ENCODE results near the gene TP53. TPM values are rescaled to one million over a fixed set of nuclear protein-coding genes. Genes with fewer than 3 reads are reported as not detected.

The TP53 gene
- total RNA-seq, 1 experiment from 2014 or later, result 129 TPM

DNA sequence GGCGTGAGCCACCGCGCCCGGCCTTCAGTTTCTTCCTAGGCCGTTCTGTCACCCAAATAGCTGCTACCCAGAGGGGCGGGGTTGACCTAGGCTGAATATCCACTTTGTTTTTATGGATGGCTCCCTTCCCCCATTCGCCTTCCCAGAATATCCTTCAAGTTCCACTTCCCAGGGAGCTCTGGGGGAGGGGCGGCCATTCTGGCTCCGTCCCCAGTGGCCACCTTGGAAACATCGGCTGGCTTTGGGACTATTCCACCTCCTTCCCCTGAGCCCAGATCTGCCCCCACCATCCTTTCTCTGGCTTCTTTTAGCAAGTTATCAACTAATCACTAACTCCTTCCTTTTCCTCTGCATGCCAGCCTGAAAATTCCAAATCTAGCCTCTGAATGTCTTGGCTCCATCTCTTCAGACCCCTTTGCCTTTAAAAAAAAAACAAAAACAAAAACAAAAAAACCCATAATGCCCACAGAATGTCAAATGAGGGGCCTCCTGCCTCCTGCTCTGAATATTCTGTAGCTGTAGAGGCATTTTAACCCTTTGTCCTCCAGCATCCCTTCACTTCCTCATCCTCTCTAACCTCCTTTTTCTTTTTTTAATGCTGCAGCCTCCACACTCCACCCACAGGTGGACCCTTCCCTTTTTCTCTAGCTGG lies 30.2 kb downstream of the TP53 start:
- in situ Hi-C loops (cut with HindIII; ENCODE audit: low pct_unique_long_range_greater_than_20kb, low sequenced_read_pairs) (no loop called here), intact Hi-C loops (cut with micrococcal nuclease; ENCODE audit: unreplicated experiment) (no loop called here)
- H3K27ac ChIP-seq (ENCODE audit: low read length), result no peak overlapping the region
- POLR2A ChIA-PET, result interaction anchor here (0.6 kb wide), 1 partner anchor 10 kb away, joined by 6 read pairs; no protein-coding TSS in a partner anchor
- TF ChIP-seq, protein P1, sequence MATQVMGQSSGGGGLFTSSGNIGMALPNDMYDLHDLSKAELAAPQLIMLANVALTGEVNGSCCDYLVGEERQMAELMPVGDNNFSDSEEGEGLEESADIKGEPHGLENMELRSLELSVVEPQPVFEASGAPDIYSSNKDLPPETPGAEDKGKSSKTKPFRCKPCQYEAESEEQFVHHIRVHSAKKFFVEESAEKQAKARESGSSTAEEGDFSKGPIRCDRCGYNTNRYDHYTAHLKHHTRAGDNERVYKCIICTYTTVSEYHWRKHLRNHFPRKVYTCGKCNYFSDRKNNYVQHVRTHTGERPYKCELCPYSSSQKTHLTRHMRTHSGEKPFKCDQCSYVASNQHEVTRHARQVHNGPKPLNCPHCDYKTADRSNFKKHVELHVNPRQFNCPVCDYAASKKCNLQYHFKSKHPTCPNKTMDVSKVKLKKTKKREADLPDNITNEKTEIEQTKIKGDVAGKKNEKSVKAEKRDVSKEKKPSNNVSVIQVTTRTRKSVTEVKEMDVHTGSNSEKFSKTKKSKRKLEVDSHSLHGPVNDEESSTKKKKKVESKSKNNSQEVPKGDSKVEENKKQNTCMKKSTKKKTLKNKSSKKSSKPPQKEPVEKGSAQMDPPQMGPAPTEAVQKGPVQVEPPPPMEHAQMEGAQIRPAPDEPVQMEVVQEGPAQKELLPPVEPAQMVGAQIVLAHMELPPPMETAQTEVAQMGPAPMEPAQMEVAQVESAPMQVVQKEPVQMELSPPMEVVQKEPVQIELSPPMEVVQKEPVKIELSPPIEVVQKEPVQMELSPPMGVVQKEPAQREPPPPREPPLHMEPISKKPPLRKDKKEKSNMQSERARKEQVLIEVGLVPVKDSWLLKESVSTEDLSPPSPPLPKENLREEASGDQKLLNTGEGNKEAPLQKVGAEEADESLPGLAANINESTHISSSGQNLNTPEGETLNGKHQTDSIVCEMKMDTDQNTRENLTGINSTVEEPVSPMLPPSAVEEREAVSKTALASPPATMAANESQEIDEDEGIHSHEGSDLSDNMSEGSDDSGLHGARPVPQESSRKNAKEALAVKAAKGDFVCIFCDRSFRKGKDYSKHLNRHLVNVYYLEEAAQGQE (IDR thresholded peaks at IDR 0.05; ENCODE audit: insufficient read depth in 1 of 2, low read depth in 2 of 2, low read length in 1 of 2), result no peak
- TF ChIP-seq POLR2AphosphoS5 (IDR thresholded peaks at IDR 0.05; ENCODE audit: low read depth, low read length), result no peak
- TF ChIP-seq CTCF (IDR thresholded peaks at IDR 0.05), result no peak
- TF ChIP-seq TCF7L2 (IDR thresholded peaks at IDR 0.05; ENCODE audit: low read depth, low read length), result no peak
- no peak for TF ChIP-seq SIN3A (IDR thresholded peaks at IDR 0.05; ENCODE audit: borderline replicate concordance, insufficient read depth, low read depth, low read length)
- H3K9me3 ChIP-seq (ENCODE audit: control insufficient read depth, insufficient read depth, low read depth, low read length), result no peaks in the 10 kb centered on the region
- CTCF ChIA-PET, result interaction anchor here (1.0 kb wide), 1 partner anchor 15 kb away, joined by 3 read pairs; no protein-coding TSS in a partner anchor
- no peaks in the 10 kb centered on the region for H3K36me3 ChIP-seq (ENCODE audit: control insufficient read depth, insufficient read depth, low read length)
- H3K27me3 ChIP-seq (ENCODE audit: control insufficient read depth, insufficient read depth, low read length), result peaks cover 1% of the 10 kb centered on the region; the same call in 1 of the 2 replicates
- no TSS peak for BruUV-seq (replicated peaks)
- ATAC-seq, result no peak
- no peaks in the 10 kb centered on the region; the same call in 1 of the 2 replicates for H3K4me1 ChIP-seq (ENCODE audit: control insufficient read depth, insufficient read depth, low read length)
- no peak overlapping the region for H3K4me3 ChIP-seq (ENCODE audit: low read depth in 2 of 2, low read length in 2 of 2)
- DNase-seq (ENCODE audit: low read depth, low spot score), result no peak

DNA sequence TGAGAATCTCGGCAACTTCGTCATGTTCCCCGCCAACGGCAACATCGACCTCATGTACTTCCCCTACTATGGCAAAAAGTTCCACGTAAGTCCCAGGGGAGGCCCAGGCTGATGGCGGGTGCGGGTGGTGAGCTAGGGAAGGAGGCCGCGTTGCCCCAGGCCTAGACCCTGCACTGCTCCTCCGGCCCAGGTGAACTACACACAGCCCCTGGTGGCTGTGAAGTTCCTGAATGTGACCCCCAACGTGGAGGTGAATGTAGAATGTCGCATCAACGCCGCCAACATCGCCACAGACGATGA lies 31.8 kb downstream of the TP53 start:
- peaks cover 2% of the 10 kb centered on the region; the same call in 1 of the 2 replicates for H3K27me3 ChIP-seq (ENCODE audit: control insufficient read depth, insufficient read depth, low read length)
- H3K36me3 ChIP-seq (ENCODE audit: control insufficient read depth, insufficient read depth, low read length), result no peaks in the 10 kb centered on the region
- no peak for ATAC-seq
- no peak overlapping the region for H3K27ac ChIP-seq (ENCODE audit: low read length)
- H3K4me3 ChIP-seq (ENCODE audit: low read depth in 2 of 2, low read length in 2 of 2), result no peak overlapping the region
- POLR2A ChIA-PET, result no interaction called here
- no peaks in the 10 kb centered on the region; the same call in 1 of the 2 replicates for H3K4me1 ChIP-seq (ENCODE audit: control insufficient read depth, insufficient read depth, low read length)
- intact Hi-C loops (cut with micrococcal nuclease; ENCODE audit: unreplicated experiment), result no loop called here
- H3K9me3 ChIP-seq (ENCODE audit: control insufficient read depth, insufficient read depth, low read depth, low read length), result no peaks in the 10 kb centered on the region
- no TSS peak for BruUV-seq (replicated peaks)
- DNase-seq (ENCODE audit: low read depth, low spot score), result no peak
- in situ Hi-C loops (cut with HindIII; ENCODE audit: low pct_unique_long_range_greater_than_20kb, low sequenced_read_pairs), result no loop called here
- TF ChIP-seq TCF7L2 (IDR thresholded peaks at IDR 0.05; ENCODE audit: low read depth, low read length) (no peak), POLR2AphosphoS5 (IDR thresholded peaks at IDR 0.05; ENCODE audit: low read depth, low read length) (no peak), CTCF (IDR thresholded peaks at IDR 0.05) (no peak), SIN3A (IDR thresholded peaks at IDR 0.05; ENCODE audit: borderline replicate concordance, insufficient read depth, low read depth, low read length) (no peak)
- TF ChIP-seq, protein P1 (IDR thresholded peaks at IDR 0.05; ENCODE audit: insufficient read depth in 1 of 2, low read depth in 2 of 2, low read length in 1 of 2), result no peak
- CTCF ChIA-PET, result no interaction called here
